H4 (cell line): Measurements from ENCODE around the gene EPC2. TPM values are rescaled to one million over a fixed set of nuclear protein-coding genes. Genes with fewer than 3 reads are reported as not detected.

Experiments
- DNase-seq: peaks from one replicate; pipeline ENCODE4 v3.0.0-alpha.2; 2015; ENCODE audit warnings: low spot score
- total RNA-seq: library from RNA; depleted of rRNA; stranded (reverse); fragments of >200 nt; shearing (Covaris generic); gene quantifications from 2 replicates; pipeline ENCODE4 v1.2.3, GENCODE V29; 2014; rRNA removed

The EPC2 gene
- total RNA-seq, 1 experiment from 2014 or later: 11.3 TPM

GRCh38 chr2:148810081-148810480, 165.5 kb downstream of the EPC2 start:
- DNase-seq: no peak

- DNase-seq: peak; percentile 66
These were observed 167.8 kb downstream of the EPC2 start for GRCh38 chr2:148812306-148812705.

GRCh38 chr2:148813603-148814065, 169.1 kb downstream of the EPC2 start:
- no peak for DNase-seq

- DNase-seq: peak; percentile 63
These were observed 169.8 kb downstream of the EPC2 start for GRCh38 chr2:148814143-148814859.

- DNase-seq: peak; percentile 28
These were observed 170.4 kb downstream of the EPC2 start for GRCh38 chr2:148814860-148815419.

- DNase-seq: no peak
These were observed 171.6 kb downstream of the EPC2 start for GRCh38 chr2:148816176-148816575.

- no peak for DNase-seq
These were observed 172.7 kb downstream of the EPC2 start for GRCh38 chr2:148817210-148817708.

- no peak for DNase-seq
These were observed 174.6 kb downstream of the EPC2 start for GRCh38 chr2:148819019-148819585.

GRCh38 chr2:148824190-148824589, 179.6 kb downstream of the EPC2 start:
- no peak for DNase-seq

- DNase-seq: no peak
These were observed 182.2 kb downstream of the EPC2 start for GRCh38 chr2:148826791-148827190.

- DNase-seq: no peak
These were observed 184.4 kb downstream of the EPC2 start for GRCh38 chr2:148828941-148829340.

- DNase-seq: no peak
These were observed 185.1 kb downstream of the EPC2 start for GRCh38 chr2:148829618-148830017.

GRCh38 chr2:148832637-148833036, 188.1 kb downstream of the EPC2 start:
- no peak for DNase-seq

Other genes with a start within 250 kb of the EPC2 start
- gene KIF5C, start 230.5 kb downstream of the EPC2 start, total RNA-seq: 1.7 and 2.6 TPM in 2 replicates